Keratinocyte (primary cell): ENCODE measurements around the gene OR4F16. TPM values are rescaled to one million over a fixed set of nuclear protein-coding genes. Genes with fewer than 3 reads are reported as not detected.
"Not testable (repeated sequence)": the region's sequence is repeated elsewhere in the genome, so short reads cannot be mapped to it uniquely, and the experiment has no call there.

Experiments
- DNase-seq: peaks from one replicate; pipeline ENCODE4 v3.0.0-alpha.2; 2011; ENCODE audit warnings: low read depth, missing footprints, low spot score
- FAIRE-seq: peaks from 2 replicates; lab custom pipeline; 2011; peaks lifted over from hg19 to GRCh38; lab: Jason Lieb, UNC
- H2AFZ ChIP-seq: 2 replicates; pipeline ENCODE4 v1.6.0; 2012; ENCODE audit warnings: low read length, control low read depth, inconsistent platforms; ENCODE audit not compliant: control insufficient read depth
- H3K27ac ChIP-seq: 2 replicates; pipeline ENCODE4 v1.5.1; 2011; ENCODE audit warnings: low read length; ENCODE audit not compliant: control insufficient read depth, insufficient read depth
- H3K27me3 ChIP-seq: 3 replicates; pipeline ENCODE4 v1.6.0; 2011; ENCODE audit warnings: low read length; ENCODE audit not compliant: control insufficient read depth, insufficient read depth; ENCODE audit errors: extremely low read depth
- H3K36me3 ChIP-seq, 2 experiments: 2 replicates in 1 of 2; 3 replicates in 1 of 2; pipeline ENCODE4 v1.5.1; 2011; ENCODE audit warnings: low read length in 2 of 2, mild to moderate bottlenecking in 1 of 2; ENCODE audit not compliant: control insufficient read depth in 2 of 2, insufficient read depth in 2 of 2; ENCODE audit errors: extremely low read depth in 1 of 2
- H3K4me1 ChIP-seq: 3 replicates; pipeline ENCODE4 v1.5.1; 2011; ENCODE audit warnings: low read length; ENCODE audit not compliant: control insufficient read depth, insufficient read depth; ENCODE audit errors: extremely low read depth
- H3K4me2 ChIP-seq: 3 replicates; pipeline ENCODE4 v1.6.0; 2011; ENCODE audit warnings: low read depth, low read length; ENCODE audit not compliant: control insufficient read depth, insufficient read depth; ENCODE audit errors: extremely low read depth
- H3K4me3 ChIP-seq, 3 experiments: fragments of 200-600 bp in 1 of 3; sonication (generic) in 1 of 3; 2 replicates in 2 of 3; 3 replicates in 1 of 3; pipeline ENCODE4 v1.5.1; 2011 to 2016; ENCODE audit warnings: low read length in 3 of 3, mild to moderate bottlenecking in 3 of 3, control low read depth in 2 of 3, inconsistent platforms in 1 of 3, low read depth in 1 of 3, mixed read lengths in 1 of 3, mixed run types in 1 of 3, moderate library complexity in 1 of 3; ENCODE audit not compliant: control insufficient read depth in 2 of 3, insufficient read depth in 2 of 3; ENCODE audit errors: extremely low read depth in 1 of 3
- H3K79me2 ChIP-seq: 2 replicates; pipeline ENCODE4 v1.6.0; 2012; ENCODE audit warnings: low read length; ENCODE audit not compliant: control insufficient read depth, insufficient read depth
- H3K9ac ChIP-seq: 3 replicates; pipeline ENCODE4 v1.6.0; 2011; ENCODE audit warnings: low read length; ENCODE audit not compliant: control insufficient read depth, insufficient read depth; ENCODE audit errors: extremely low read depth
- H3K9me1 ChIP-seq: 3 replicates; pipeline ENCODE4 v1.6.0; 2011; ENCODE audit warnings: low read length; ENCODE audit not compliant: control insufficient read depth, insufficient read depth; ENCODE audit errors: extremely low read depth
- H3K9me3 ChIP-seq: 2 replicates; pipeline ENCODE4 v1.5.1; 2012; ENCODE audit warnings: low read depth, low read length; ENCODE audit not compliant: control insufficient read depth
- H4K20me1 ChIP-seq: 3 replicates; pipeline ENCODE4 v1.6.0; 2011; ENCODE audit warnings: low read length; ENCODE audit not compliant: control insufficient read depth, insufficient read depth; ENCODE audit errors: extremely low read depth
- dilution Hi-C: fragments of 300-500 bp; cut with MboI; formaldehyde crosslinking; loops from one replicate; pipeline ENCODE4 v1.7.0; 2020; ENCODE audit warnings: low sequenced_read_pairs; ENCODE audit not compliant: extremely low pct_ligation_motif_present
- polyA minus RNA-seq, 3 experiments: library from RNA; depleted of rRNA, polyadenylated mRNA; stranded (reverse); fragments of >200 nt; gene quantifications; 1 replicate in 1 of 3; 2 replicates in 1 of 3; 3 replicates in 1 of 3; pipeline ENCODE4 v1.2.3, GENCODE V29; 2011
- polyA plus RNA-seq, 5 experiments: library from polyadenylated mRNA; depleted of rRNA in 3 of 5; stranded (reverse) in 3 of 5; stranded (forward) in 1 of 5; unstranded in 1 of 5; fragments of >200 nt; gene quantifications; 1 replicate in 1 of 5; 2 replicates in 3 of 5; 3 replicates in 1 of 5; pipeline versions ENCODE4 v1.2.1 to v1.2.3, GENCODE V29; 2011 to 2012; ENCODE audit warnings: missing spikeins in 2 of 5, low read depth in 1 of 5, low replicate concordance in 1 of 5

OR4F16 gene
- polyA plus RNA-seq = not detected in 3 replicates
- not detected for polyA plus RNA-seq (2011; ENCODE audit: low read depth)
- not detected in 2 replicates for polyA plus RNA-seq (2011; cell fraction: cytosol; rRNA removed)
- not detected in 2 replicates for polyA plus RNA-seq (2011; cell fraction: nucleus; rRNA removed)
- polyA plus RNA-seq (2012; ENCODE audit: low replicate concordance) = not detected in 2 replicates
- 0.26 to 0.53 TPM in 2 of 3 replicates, not detected in the other for polyA minus RNA-seq
- polyA minus RNA-seq (2011; cell fraction: cytosol; rRNA and poly(A)+ RNA removed) = not detected
- 0.63 and 2.3 TPM in 2 replicates for polyA minus RNA-seq (2011; cell fraction: nucleus; rRNA and poly(A)+ RNA removed)

GRCh38 chr1:686554-686953 lies at the start of gene OR4F16:
TSS of gene OR4F16 (minus strand) at chr1:686654. CDS start at chr1:686654, 0 bp downstream.
- FAIRE-seq, H3K27me3 ChIP-seq, H3K4me2 ChIP-seq, H3K4me1 ChIP-seq, H3K79me2 ChIP-seq, dilution Hi-C loops, H3K36me3 ChIP-seq, H3K9me3 ChIP-seq, DNase-seq, H3K9ac ChIP-seq, H3K9me1 ChIP-seq, H4K20me1 ChIP-seq, H3K4me3 ChIP-seq, H3K27ac ChIP-seq, H2AFZ ChIP-seq: not testable (repeated sequence)

- H3K9ac ChIP-seq, H3K79me2 ChIP-seq, H3K9me3 ChIP-seq, dilution Hi-C loops, H3K27me3 ChIP-seq, DNase-seq, H3K4me1 ChIP-seq, FAIRE-seq, H3K36me3 ChIP-seq, H3K4me3 ChIP-seq, H3K4me2 ChIP-seq, H3K27ac ChIP-seq, H2AFZ ChIP-seq, H3K9me1 ChIP-seq, H4K20me1 ChIP-seq: not testable (repeated sequence)
Observed at GRCh38 chr1:733649-734048, 47.2 kb upstream of the OR4F16 start.

GRCh38 chr1:727040-727439 lies 40.6 kb upstream of the OR4F16 start:
- H3K9me1 ChIP-seq, FAIRE-seq, H3K4me1 ChIP-seq, H3K4me2 ChIP-seq, H3K4me3 ChIP-seq, H3K27ac ChIP-seq, H3K79me2 ChIP-seq, DNase-seq, dilution Hi-C loops, H2AFZ ChIP-seq, H3K27me3 ChIP-seq, H3K36me3 ChIP-seq, H3K9ac ChIP-seq, H4K20me1 ChIP-seq, H3K9me3 ChIP-seq: not testable (repeated sequence)

Other genes with a start within 250 kb of the OR4F16 start
- gene OR4F29, start 235.0 kb downstream of the OR4F16 start, polyA plus RNA-seq = not detected in 3 replicates
- gene SAMD11, start 237.3 kb upstream of the OR4F16 start, polyA plus RNA-seq = 0.03 TPM in 1 of 3 replicates, not detected in the others